GM12872 (cell line): ENCODE results near the gene RCE1.

Source experiments
- TF ChIP-seq, protein P1 (sequence below): IDR thresholded peaks from 3 replicates; pipeline ENCODE4 v1.5.1; 2011; ENCODE audit warnings: low read depth, mild to moderate bottlenecking, low read length, moderate library complexity; ENCODE audit not compliant: insufficient read depth

RCE1 gene

DNA sequence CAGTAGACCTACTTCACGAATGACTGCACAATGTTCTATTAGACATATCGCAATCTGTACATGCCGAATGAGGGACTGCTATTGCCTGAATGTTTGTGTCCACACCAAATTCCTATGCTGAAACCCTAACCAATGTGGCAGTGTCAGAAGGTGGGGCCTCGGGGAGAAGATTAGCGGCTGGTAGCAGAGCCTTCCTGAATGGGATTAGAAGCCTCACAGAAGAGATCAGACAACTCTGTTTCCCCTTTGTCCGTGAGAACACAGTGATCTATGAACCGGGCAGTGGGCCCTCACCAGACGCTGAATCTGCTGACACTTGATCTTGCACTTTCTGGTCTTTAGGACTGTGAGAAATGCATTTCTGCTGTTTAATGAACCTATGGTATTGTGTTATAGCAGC is 46.7 kb downstream of the RCE1 start:
- TF ChIP-seq, protein P1, sequence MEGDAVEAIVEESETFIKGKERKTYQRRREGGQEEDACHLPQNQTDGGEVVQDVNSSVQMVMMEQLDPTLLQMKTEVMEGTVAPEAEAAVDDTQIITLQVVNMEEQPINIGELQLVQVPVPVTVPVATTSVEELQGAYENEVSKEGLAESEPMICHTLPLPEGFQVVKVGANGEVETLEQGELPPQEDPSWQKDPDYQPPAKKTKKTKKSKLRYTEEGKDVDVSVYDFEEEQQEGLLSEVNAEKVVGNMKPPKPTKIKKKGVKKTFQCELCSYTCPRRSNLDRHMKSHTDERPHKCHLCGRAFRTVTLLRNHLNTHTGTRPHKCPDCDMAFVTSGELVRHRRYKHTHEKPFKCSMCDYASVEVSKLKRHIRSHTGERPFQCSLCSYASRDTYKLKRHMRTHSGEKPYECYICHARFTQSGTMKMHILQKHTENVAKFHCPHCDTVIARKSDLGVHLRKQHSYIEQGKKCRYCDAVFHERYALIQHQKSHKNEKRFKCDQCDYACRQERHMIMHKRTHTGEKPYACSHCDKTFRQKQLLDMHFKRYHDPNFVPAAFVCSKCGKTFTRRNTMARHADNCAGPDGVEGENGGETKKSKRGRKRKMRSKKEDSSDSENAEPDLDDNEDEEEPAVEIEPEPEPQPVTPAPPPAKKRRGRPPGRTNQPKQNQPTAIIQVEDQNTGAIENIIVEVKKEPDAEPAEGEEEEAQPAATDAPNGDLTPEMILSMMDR = no peak

DNA sequence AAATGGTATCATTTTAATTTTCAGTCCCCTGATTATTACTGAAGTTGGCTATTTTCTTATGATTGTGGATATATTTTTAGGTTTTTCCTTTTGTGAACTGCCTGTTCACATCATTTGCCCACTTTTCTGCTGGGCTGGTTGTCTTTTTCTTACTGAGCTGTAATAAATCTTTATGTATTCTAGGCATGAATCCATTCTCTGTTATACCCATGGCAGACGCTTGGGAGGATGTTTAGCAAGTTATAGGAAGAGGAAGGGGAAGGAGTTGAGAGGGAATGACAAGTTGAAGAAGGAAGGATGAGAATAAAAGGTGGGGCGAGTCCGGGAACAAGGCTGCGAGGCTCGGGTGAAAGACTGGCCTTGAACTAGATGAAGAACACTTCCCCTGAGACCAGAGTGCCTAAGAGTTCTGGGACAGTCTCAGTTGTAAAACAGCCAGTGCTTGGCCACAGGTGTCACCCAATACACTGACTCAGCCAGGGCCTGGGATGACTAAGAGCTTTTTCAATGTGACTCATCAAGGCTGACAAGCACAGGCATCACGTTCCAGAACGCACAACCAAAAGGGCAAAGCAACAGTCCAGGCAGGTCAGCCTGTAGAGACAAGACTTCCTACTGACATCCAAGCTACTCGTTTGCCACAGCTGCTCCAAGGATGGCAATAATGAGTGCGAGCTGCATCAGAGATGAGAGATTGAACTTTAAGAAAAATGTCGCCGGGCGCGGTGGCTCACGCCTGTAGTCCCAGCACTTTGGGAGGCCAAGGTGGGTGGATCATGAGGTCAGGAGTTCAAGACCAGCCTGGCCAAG is 48.8 kb downstream of the RCE1 start:
- TF ChIP-seq, protein P1 = no peak

DNA sequence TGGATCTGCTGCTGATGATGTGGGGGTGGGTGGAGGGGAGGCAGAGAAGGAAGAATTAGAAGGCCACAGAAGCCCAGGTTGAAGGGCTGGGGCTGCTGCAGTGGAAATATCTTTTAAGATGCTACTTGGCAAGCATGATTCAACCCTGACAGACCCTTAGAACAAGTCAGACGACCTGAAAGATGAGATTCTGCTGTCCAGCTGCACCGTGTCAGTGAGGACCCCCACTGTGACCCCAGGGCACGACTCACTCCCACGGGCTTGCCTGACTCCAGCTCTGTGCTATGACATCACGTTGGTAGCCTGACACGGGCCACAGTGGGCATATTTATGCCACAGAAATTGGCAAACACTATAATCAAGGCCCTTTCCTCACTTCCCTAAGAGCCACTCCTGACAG is 49.7 kb downstream of the RCE1 start:
- TF ChIP-seq, protein P1 = no peak

DNA sequence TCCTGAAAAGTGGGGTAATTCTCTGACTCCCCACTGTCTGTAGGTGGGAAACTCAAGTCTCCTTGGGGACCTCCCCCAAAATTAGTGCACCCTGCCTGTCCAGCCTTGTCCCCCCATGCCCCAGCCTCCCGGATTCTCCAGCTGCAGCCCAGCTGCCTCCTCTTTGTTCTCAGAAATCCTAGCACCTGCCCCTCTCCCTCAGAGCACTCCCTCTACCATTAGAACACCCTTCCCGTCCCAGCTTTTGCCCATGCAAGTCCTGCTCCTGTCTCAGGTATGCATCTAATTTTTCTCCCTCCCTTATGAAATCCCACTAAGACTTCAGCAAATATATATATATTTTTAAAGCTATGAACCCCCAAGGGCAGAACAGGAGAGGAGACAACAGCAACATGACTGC is 50.9 kb downstream of the RCE1 start:
- TF ChIP-seq, protein P1 = no peak
